Measurements from ENCODE around the gene SMOC2. TPM values are rescaled to one million over a fixed set of nuclear protein-coding genes. Genes with fewer than 3 reads are reported as not detected.

The SMOC2 gene
- polyA plus RNA-seq, 3 donors = not detected

GRCh38 chr6:168526841-168527281 lies 85.9 kb downstream of the SMOC2 start:
- TF ChIP-seq CTCF (IDR thresholded peaks at IDR 0.05) = no peak
- intact Hi-C loops (cut with micrococcal nuclease) = no loop called here
- Histone ChIP-seq H4K20me1 (ENCODE audit: insufficient read depth, low read length) (no peaks in the 10 kb centered on the region), H3K27me3 (ENCODE audit: control insufficient read depth in 2 of 2, insufficient read depth in 2 of 2, low read length in 2 of 2) (no peaks in the 10 kb centered on the region), H3K79me2 (ENCODE audit: insufficient read depth, low read length) (no peaks in the 10 kb centered on the region), H3K36me3 (replicated peaks in 1 of 2; ENCODE audit: control insufficient read depth in 1 of 2, insufficient read depth in 2 of 2, low read length in 2 of 2) (no peaks in the 10 kb centered on the region), H3K9ac (ENCODE audit: insufficient read depth, low read length, poor library complexity, severe bottlenecking) (no peak overlapping the region), H3K27ac (ENCODE audit: low read depth in 1 of 2, low read length in 2 of 2) (no peak overlapping the region), H3K9me3 (replicated peaks in 1 of 2; ENCODE audit: control insufficient read depth in 1 of 2, insufficient read depth in 1 of 2, low read length in 2 of 2) (no peaks in the 10 kb centered on the region), H3K4me2 (replicated peaks; ENCODE audit: extremely low read depth, low read length, poor library complexity, severe bottlenecking) (no peak overlapping the region), H3K4me1 (ENCODE audit: control insufficient read depth in 1 of 2, insufficient read depth in 2 of 2, low read length in 2 of 2) (no peaks in the 10 kb centered on the region), H3K4me3 (replicated peaks in 1 of 3; ENCODE audit: low read depth in 2 of 3, low read length in 3 of 3) (no peak overlapping the region), H2AFZ (ENCODE audit: insufficient read depth, low read depth, low read length, poor library complexity, severe bottlenecking) (no peak overlapping the region)
- H3K9me3 Mint-ChIP-seq = peaks cover 0 to 5% (median 0%) of the 10 kb centered on the region in 7 donors
- no peak overlapping the region for H3K4me3 Mint-ChIP-seq
- no peaks in the 10 kb centered on the region for H3K36me3 Mint-ChIP-seq
- DNase-seq = no peak
- H3K27me3 Mint-ChIP-seq (ENCODE audit: low read depth in 3 of 3) = peaks cover 0 to 4% (median 4%) of the 10 kb centered on the region in 3 donors
- 91% methylated on average over 6 of the region's 8 CpGs for WGBS (ENCODE audit: insufficient coverage)
- no peaks in the 10 kb centered on the region for H3K4me1 Mint-ChIP-seq
- H3K27ac Mint-ChIP-seq = no peak overlapping the region

GRCh38 chr6:168527451-168528210 lies 86.6 kb downstream of the SMOC2 start:
- Mint-ChIP-seq H3K36me3 (no peaks in the 10 kb centered on the region), H3K4me3 (no peak overlapping the region), H3K9me3 (peaks cover 0 to 2% (median 0%) of the 10 kb centered on the region in 7 donors), H3K4me1 (no peaks in the 10 kb centered on the region), H3K27ac (no peak overlapping the region), H3K27me3 (ENCODE audit: low read depth in 3 of 3) (peaks cover 0 to 4% (median 4%) of the 10 kb centered on the region in 3 donors)
- H3K4me2 ChIP-seq (replicated peaks; ENCODE audit: extremely low read depth, low read length, poor library complexity, severe bottlenecking) = no peak overlapping the region
- H4K20me1 ChIP-seq (ENCODE audit: insufficient read depth, low read length) = no peaks in the 10 kb centered on the region
- H3K9ac ChIP-seq (ENCODE audit: insufficient read depth, low read length, poor library complexity, severe bottlenecking) = no peak overlapping the region
- intact Hi-C loops (cut with micrococcal nuclease) = no loop called here
- no peaks in the 10 kb centered on the region for H3K79me2 ChIP-seq (ENCODE audit: insufficient read depth, low read length)
- no peak overlapping the region for H3K4me3 ChIP-seq (replicated peaks in 1 of 3; ENCODE audit: low read depth in 2 of 3, low read length in 3 of 3)
- no peak for TF ChIP-seq CTCF (IDR thresholded peaks at IDR 0.05)
- WGBS (ENCODE audit: insufficient coverage) = 90% methylated on average over 24 of the region's 25 CpGs
- no peaks in the 10 kb centered on the region for H3K27me3 ChIP-seq (ENCODE audit: control insufficient read depth in 2 of 2, insufficient read depth in 2 of 2, low read length in 2 of 2)
- no peaks in the 10 kb centered on the region for H3K36me3 ChIP-seq (replicated peaks in 1 of 2; ENCODE audit: control insufficient read depth in 1 of 2, insufficient read depth in 2 of 2, low read length in 2 of 2)
- H3K4me1 ChIP-seq (ENCODE audit: control insufficient read depth in 1 of 2, insufficient read depth in 2 of 2, low read length in 2 of 2) = no peaks in the 10 kb centered on the region
- H3K9me3 ChIP-seq (replicated peaks in 1 of 2; ENCODE audit: control insufficient read depth in 1 of 2, insufficient read depth in 1 of 2, low read length in 2 of 2) = no peaks in the 10 kb centered on the region
- no peak overlapping the region for H2AFZ ChIP-seq (ENCODE audit: insufficient read depth, low read depth, low read length, poor library complexity, severe bottlenecking)
- DNase-seq = no peak
- H3K27ac ChIP-seq (ENCODE audit: low read depth in 1 of 2, low read length in 2 of 2) = no peak overlapping the region

Data from CD14-positive monocyte (primary cell).